Stimulated activated CD4-positive, alpha-beta T cell treated with anti-CD3 and anti-CD28 coated beads, Interleukin-4, amount 100 ng/mL, for 48 hours (primary cell): ENCODE results near the gene P2RX3.
"Not testable (repeated sequence)": the region's sequence is repeated elsewhere in the genome, so short reads cannot be mapped to it uniquely, and the experiment has no call there.

ENCODE experiments used
- DNase-seq, 2 donors: peaks; one replicate each; pipeline ENCODE4 v3.0.0-alpha.2; 2020; ENCODE audit warnings: low read depth in 2 of 2

P2RX3 gene

DNA sequence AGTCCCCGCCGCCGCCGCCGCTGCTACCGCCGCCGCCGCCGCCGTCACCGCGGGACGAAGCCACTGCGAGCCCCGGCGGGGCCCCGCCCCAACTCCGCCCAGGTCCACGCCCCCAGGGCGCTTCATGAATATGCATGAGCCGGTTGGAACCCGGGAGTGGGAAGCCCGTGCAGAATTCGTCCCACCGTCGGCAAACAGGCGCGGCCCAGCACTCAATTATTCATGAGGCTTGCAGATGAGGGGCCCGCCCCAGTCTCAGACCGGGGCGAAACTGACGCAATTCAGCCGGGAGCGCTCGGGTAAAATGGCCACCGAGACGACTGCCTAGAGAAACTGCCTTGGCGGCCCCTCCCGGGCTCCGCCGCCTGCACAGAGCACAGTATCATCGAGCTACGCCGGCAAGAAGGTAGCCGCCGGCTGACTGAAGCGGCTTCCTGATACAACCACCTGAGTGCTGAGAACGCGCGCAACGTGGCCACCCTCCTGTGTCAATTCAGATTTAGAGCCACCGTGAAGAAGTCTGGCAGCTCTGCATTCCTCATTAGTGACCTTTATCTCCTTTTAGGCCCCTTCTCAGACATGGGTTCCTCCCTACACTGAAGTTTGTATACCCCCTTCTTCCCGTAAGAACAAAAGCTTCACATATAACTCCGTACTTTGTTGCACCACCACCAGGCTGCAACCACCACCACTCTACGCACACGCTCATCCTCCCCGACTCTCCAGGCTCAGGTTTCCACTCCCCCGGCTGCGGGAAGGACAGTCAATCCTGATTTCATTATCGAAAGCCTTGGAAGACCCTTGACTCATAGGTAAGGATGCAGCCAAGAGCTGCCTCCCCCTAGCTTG, 13.0 kb upstream of the P2RX3 start, which contains the start of gene TNKS1BP1:
Gene TNKS1BP1, minus strand, starts transcription at position 67 of the 849 bp plus-strand sequence. CDS start 3,067 bp downstream, outside the sequence.
- peak; percentile 82 to 84 for DNase-seq

DNA sequence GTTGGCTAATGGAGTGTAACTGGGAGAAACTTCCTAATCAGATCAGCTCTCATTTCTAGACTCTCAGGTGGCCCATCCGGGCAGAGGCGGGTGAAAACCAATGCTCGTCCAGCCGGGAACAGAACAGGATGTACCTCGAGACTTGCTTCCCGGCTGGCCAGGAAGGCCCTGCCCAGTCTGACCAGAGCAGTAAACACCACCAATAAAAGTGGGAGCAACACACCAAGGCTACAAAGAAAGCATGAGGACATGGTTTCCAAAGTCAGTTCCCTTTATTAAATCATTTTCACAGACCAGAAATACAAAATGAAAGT, 12.5 kb upstream of the P2RX3 start:
- DNase-seq, result no peak

DNA sequence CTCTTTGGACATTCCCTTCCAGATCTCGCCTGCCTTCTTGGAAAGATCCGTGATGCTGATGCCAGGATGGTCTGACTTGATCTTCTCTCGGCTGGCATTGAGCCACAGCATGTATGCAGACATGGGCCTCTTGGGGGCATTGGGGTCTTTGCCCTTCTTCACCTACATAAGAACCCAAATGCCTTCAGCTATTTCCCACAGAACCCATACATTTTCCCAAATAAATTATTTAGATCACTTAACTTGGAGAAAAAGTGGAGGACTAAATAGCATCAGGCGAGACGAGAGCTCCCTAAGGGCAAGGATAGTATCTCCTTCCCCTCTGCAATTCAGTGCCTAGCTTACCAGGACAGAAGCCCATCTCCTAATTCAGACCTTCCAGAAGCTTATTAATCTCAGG, 10.4 kb upstream of the P2RX3 start:
- DNase-seq, result no peak

DNA sequence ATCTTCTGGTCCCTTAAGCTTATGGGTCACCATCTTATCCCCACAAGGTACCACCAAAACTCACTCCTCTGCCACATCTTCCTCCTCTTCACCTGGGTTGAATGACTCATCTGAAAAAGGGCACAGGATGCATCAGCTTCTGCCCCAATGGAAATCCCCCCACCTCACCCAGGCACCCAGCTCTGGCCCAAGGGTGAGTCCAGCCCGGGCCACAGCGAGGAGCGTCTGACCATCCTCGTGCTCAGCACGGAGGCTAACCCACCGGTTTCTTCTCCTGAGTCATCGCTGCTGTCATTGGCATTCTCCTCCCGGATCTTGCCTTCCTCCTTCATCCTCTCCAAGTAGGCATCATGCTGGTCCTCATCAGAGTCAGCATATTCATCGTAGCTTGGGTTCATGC, 8.1 kb upstream of the P2RX3 start:
- DNase-seq, result no peak

DNA sequence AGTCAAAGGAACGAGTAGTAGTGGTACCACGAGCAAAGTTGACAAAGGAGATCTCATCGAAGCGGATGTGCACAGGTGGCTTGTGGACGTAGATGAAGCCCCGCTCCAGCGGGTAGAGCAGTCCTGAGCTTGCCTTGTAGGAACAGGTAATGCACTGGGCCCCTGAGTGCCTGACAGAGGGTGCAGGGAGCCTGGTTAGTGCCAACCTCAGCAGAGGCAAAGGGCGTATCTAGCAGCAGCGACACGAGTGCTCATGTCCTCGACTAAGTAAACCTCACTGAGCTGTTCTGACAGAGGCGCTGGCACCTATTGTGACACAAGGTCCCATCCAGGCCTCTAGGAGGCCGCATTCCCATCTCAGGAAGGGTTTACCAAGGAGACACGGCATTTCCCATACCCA, 6.4 kb upstream of the P2RX3 start:
- DNase-seq, result no peak

DNA sequence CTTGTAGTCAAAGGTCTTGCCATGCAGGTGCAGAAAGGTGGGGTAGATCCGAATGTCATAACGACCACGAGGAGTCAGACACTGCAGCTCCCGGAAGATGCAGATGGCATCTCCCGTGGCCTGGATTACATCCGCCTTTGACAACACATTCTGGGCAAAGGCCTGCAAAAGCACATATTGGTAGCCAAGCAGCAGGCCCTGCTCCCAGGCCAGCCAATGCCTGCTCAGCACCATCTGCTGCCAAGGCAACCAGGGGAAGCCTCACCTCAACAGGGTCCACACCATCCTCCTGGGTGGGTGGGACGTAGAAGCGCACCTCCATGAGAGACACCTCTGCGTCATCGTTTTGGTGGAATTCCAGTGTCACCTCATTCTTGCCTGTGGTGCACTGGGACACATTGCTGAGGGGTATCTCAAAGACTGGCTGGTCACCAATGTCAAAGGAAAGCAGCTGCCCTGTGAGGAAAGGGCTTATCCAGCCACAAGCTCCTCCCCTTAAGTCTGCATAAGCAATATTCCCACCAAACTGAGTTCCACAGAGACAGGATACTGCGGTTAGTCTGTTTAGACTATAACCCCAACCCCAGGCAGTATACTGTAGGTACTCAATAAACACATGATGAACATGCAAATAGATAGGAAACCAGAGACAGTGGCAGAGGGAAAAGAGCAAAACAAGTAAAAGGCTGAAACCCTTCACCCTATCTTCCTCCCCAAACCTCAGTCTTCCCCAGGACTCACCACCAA, 5.3 kb upstream of the P2RX3 start:
- no peak for DNase-seq

DNA sequence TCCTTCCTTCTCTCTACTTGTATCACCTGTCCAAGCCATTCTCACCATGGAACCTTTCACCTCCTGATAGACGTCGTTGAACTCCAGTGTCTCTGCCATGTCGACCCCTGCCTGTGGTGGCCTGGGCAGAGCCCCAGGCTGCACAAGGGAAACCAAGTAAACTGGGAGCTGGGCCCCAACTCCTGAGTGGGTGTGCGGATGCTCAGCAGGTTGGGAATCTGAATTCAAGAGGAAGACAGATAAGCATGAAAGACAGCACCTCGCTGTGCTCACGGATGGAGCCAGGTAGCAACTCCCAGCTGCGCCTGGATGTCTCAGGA, 3.2 kb upstream of the P2RX3 start:
- no peak for DNase-seq

DNA sequence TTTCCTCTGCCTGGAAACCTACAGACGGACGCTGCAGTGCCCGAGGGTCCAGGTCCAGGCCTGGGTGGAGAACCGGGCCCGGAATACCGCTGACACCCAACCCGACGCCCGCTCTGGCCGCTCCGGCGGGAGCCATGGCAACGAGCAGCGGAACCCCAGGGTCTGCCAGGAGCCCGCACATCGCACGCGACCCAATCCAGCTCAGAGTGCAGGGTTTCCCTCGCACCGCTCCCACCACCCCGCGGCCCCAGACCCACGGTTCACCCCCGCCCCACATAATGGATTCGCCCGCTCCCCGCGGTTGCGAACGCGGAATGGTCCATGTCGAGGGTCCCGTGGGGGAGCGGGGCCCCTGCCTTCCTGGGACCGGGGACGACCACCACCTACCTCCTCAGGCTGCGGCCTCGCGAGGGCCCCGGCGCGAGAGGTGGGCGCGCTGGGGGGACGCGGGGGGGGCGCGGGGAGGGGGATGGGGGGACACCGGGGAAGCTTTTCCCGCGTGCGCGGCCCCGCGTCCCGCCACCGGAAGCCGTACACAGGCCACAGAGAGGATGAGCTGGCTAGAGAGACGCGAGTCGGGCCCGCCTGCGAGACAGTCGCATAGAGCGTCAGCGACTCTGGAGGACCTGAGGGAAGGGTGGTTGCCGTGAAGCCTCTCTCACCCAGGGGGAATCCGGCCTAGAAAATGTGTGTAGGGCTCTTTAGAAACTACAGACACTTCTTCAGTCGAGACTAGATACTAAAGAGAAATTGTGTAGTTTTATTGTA, 2.6 kb upstream of the P2RX3 start, which contains the start of gene SSRP1:
Gene SSRP1, minus strand, starts transcription at position 550 of the 768 bp plus-strand sequence. CDS start 771 bp downstream, outside the sequence.
- peak; percentile 80 to 86 for DNase-seq

DNA sequence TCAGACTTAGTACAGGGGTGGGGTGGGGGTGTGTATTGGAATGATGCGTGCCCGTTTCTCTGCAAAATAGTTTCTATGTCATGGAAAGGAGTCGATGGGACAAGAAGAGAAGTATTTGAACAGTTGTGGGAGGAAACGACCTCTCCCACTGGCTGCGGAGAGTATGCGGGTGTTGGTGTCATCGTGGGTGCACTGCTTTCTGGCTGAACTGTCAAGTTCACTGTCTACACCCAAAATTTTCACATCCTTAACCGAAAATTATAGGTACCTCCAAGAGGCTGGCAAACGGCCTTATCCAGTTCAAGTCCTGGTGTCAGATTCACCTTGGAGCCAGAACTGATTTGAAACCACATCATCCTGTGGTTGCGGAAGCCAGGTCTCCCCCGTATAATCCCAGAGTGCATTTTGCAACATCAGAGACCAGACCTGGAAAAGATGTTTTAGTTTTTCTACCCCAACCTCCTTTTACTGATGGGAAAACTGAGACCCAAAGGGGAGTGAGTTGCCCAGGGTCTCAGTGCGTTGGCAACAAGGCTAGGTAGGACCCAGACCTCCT, 2.0 kb upstream of the P2RX3 start:
- DNase-seq, result no peak

DNA sequence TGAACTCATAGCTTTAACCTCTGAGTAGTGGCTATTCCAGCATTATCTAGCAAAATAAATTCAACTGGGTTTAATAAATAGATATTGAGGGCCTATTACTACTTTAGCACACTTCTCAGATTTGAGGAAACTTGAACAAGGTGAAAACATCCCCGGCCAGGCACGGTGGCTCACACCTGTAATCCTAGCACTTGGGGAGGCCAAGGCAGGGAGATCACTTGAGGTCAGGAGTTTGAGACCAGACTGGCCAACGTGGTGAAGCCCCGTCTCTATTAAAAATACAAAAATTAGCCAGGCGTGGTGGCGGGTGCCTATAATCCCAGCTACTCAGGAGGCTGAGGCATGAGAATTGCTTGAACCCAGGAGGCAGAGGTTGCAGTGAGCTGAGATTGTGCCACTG, 1.3 kb upstream of the P2RX3 start:
- DNase-seq, result not testable (repeated sequence)

DNA sequence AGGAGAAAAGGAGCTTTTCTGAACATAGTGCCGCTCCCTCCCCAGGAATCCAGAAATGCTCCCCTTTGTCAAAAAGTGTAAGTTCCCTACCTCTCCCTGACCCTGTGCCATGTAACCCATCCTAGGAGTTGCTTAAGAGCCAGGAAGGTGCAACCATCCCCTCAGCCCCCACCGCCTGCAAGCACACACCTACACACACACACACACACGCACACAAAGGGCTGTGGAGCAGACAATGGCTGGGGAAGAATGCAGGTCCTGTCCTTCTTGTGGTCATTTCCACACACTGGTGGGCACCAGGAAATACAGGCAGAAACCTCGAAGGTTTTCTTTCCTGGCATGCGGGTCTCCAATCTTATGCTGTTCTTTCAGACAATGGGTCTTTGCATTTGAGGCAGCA, 1.2 kb downstream of the P2RX3 start:
- DNase-seq, result no peak

DNA sequence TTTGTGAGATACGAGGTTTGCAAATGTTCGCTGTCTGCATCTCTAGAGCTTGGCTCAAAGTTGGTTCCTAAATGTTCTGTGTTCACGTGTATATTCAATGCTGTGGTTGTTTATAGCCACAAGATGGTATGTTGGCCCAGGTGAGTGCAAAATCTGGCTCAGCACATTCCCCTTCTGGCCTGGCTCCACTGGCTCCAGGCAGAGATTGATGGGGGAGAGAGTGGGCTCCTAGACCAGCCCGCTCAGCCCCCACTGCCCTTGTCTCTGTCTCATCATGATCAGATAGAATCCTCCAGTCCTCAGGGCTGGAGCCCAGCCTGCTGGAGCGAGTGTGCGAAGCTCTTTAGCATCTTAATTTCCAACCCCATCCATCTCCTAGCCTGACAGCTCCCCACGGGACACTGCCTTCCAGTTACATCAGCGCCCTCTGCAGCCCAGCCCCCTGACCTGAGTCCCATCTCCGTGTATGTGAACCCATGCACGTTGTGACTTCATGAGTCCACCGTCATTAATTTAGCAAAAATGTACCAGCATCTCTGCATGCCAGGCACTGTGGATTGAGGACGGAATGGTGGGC, 2.0 kb downstream of the P2RX3 start:
- DNase-seq, result no peak

DNA sequence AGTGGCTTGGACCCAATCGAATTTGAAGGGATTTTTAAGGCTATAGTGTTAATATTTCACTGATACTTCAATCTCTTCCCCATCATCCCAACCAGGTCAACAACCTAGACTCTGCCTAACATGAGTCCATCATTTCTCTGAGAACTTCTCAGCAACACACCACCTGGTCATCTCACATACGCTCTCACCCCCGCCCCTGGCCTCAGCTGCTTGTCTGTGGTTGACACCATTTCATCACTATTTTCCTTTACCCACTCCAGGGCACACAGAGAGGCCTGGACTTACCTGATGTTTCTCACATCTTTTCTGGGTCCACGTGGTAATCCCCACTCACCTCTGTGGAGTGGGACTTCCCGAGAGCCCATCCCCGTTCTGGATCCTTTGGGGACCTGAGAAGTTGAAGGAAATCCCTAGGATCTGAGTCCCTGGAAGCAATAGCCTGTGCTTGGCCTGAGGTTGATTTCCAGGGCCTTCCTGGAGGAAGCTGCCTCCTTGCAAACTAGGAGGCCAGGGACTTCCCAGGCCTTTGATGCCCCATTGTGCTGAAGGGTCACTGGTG, 3.2 kb downstream of the P2RX3 start:
- no peak for DNase-seq

DNA sequence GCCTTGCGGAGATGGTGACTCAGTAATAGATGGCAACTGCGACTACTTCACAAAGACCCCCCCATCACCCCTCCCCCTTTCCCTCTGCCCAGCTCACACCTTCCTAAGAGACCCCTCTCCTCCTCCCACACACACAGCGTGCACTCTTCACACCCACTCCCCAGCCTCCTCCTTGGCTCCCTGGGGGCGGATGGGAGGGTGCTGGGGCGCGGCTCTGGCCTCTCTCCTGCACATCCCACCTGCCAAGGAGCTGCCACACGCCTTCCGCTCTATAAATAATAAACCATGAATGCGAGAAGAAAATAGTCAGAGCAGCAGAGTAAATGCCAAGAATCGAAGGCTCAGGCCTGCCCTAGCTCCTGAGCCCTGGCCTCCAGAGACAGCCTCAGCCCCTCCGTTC, 4.5 kb downstream of the P2RX3 start:
- DNase-seq, result no peak

DNA sequence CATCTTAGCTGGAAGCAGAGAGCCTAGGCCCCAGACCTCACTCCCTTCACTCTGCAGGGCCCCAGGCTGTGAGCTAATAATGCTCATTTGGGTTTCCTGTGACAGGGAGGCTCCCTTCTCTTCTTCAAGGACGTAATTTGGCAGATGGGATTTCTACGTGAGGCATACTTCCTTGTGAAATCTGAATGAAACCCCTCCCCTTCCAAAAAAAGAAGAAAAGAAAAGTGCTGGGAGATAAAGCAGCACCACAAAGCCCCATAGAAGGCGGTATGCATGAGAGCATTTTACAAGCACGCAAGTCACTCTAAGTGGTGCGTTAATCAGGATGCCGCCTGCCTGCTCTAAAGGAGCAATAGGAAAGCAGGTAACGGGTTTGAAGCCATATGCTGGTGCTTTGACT, 5.7 kb downstream of the P2RX3 start:
- no peak for DNase-seq

DNA sequence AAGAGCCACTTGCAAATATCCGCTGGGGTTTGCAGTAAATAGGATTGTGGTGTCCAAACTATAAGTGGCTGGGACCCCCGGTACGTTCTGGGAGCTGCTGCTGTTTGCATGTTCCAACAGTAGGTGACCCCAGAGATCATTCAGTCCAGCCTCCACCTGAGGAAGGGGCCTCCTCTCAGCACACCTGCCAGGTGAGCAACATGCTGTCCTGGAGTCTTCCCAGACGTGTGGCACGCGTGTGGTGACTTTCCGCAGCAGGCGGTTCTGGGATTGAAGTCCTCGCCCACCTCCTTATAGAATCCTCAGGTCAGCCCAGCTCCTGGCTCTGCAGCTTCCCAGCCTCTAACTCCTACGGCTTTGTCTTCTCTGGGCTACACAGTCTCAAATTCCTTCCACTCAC, 6.7 kb downstream of the P2RX3 start:
- DNase-seq, result no peak

DNA sequence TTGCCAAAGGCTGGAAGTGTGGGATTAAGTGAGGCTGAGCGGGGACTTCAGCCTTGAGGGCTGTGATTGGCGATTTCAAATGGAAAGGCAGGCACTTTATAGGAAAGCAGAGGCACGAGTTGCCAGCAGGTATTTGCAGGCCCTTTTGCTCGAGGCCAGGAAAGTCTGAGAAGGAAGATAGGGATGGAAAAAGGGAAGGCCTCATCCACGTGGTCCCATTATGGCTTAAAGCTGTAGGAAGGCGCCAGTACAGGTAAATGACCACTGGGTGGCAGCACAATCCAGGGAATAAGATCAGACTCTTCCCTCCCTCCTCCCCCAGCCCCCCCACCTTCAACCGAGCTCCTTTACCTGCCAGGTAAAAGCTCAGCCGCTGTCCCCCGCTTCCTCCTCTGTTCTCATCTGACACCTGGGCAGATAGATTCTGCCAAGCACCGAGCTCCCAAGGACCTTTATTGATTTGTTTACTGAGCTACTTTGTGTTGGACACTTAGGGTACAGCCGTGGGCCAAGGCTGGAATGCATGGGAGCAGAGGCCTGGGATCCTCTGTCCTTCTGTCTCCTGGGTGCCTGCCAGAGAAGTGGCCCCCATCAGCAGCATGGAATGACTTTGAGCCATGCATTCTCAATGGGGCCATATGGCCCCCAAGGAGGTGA, 7.5 kb downstream of the P2RX3 start:
- peak; percentile 57 to 60 for DNase-seq

DNA sequence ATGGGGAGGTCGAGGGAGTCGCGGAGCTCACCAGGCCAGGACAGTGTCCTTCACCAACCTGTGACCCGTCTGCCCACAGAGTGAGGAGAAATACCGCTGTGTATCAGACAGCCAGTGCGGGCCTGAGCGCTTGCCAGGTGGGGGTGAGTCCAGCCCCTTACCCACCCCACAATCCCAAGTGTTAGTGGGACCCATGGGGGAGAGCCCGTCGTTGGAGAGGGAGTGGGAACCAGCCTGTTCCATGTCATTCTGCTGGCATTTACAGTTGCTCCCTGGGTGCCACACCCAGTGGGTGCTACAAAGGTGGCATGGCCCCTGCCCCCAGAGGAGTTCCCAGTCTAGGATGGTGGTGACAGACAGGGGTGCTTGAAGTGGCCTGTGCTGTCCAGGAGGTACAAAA, 9.2 kb downstream of the P2RX3 start:
- DNase-seq, result no peak

DNA sequence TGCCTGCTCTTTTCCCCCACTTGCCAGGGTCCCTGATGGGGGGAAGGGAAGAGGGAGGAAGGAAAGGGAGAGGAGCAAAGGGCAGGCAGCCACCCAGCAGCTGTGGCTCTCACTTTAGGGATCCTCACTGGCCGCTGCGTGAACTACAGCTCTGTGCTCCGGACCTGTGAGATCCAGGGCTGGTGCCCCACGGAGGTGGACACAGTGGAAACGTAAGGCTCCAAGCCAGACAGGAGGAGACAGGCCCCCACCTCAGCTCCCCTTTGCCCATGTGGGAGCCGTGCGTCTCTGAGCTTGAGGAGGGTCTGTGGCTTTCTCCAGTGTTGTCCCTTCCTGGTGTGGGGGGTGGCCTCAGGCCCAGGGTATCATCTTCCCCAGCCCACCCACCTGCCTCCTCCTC, 9.9 kb downstream of the P2RX3 start:
- DNase-seq, result no peak

DNA sequence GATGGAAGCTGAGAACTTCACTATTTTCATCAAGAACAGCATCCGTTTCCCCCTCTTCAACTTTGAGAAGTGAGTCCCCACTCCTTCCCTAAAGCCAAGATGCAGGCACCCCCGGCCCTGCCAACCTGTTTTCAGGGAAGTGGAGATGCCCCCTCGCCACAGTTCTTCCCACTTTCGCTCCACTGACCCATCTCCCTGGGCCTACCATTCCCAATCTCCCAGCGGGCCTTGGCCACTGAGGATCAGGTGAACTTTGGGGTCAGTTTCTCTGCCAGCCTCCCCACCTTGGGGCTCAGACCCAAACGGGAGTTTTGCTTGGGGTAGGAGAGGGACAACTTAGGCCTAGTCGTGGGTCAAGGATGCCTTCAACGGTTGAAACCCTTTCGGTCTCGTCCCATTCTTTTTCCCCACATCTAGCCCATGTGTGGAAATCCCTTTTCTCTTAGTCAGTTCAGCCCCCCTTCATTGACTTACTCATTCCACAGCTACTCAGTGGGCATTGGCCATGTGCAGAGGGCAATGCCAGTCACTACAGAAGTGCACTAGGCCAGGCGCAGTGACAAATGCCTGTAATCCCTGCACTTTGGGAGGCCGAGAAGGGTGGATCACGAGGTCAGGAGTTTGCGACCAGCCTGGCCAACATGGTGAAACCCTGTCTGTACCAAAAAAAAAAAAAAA, 10.6 kb downstream of the P2RX3 start:
- no peak for DNase-seq
